CD14-positive monocyte (primary cell): ENCODE results near the gene CPED1. TPM values are rescaled to one million over a fixed set of nuclear protein-coding genes. Genes with fewer than 3 reads are reported as not detected.

ENCODE experiments used
- DNase-seq, 3 donors: peaks; one replicate each; pipeline ENCODE4 v3.0.0-alpha.2; 2011 to 2022
- H2AFZ ChIP-seq: 2 replicates; pipeline ENCODE4 v1.6.0; 2012; ENCODE audit warnings: mild to moderate bottlenecking, low read depth, low read length, inconsistent platforms; ENCODE audit not compliant: insufficient read depth, poor library complexity, severe bottlenecking
- H3K27ac ChIP-seq, 2 donors: 1 replicate in 1 of 2; 2 replicates in 1 of 2; pipeline ENCODE4 v1.5.1; 2012 to 2013; ENCODE audit warnings: low read length in 2 of 2, control low read depth in 1 of 2, inconsistent platforms in 1 of 2, low read depth in 1 of 2, mild to moderate bottlenecking in 1 of 2
- H3K27me3 ChIP-seq, 2 donors: one replicate each; pipeline versions ENCODE4 v1.6.0 to v1.6.1; 2011 to 2013; ENCODE audit warnings: low read length in 2 of 2; ENCODE audit not compliant: control insufficient read depth in 2 of 2, insufficient read depth in 2 of 2
- H3K36me3 ChIP-seq, 2 donors: replicated peaks in 1 of 2; 1 replicate in 1 of 2; 2 replicates in 1 of 2; pipeline versions ENCODE4 v1.5.1 to v1.6.1; 2012 to 2013; ENCODE audit warnings: low read length in 2 of 2, control low read depth in 1 of 2, inconsistent platforms in 1 of 2, mild to moderate bottlenecking in 1 of 2; ENCODE audit not compliant: insufficient read depth in 2 of 2, control insufficient read depth in 1 of 2
- H3K4me1 ChIP-seq, 2 donors: 1 replicate in 1 of 2; 2 replicates in 1 of 2; pipeline versions ENCODE4 v1.5.1 to v1.6.1; 2012 to 2013; ENCODE audit warnings: low read length in 2 of 2, control low read depth in 1 of 2, inconsistent platforms in 1 of 2, mild to moderate bottlenecking in 1 of 2, moderate library complexity in 1 of 2; ENCODE audit not compliant: insufficient read depth in 2 of 2, control insufficient read depth in 1 of 2
- H3K4me2 ChIP-seq: replicated peaks from 2 replicates; pipeline ENCODE3; 2012; ENCODE audit warnings: low read length, moderate library complexity, mild to moderate bottlenecking; ENCODE audit not compliant: poor library complexity, severe bottlenecking; ENCODE audit errors: extremely low read depth
- H3K4me3 ChIP-seq, 3 experiments: fragments of 200-600 bp in 1 of 3; sonication (generic) in 1 of 3; replicated peaks in 1 of 3; 1 replicate in 2 of 3; 2 replicates in 1 of 3; pipeline ENCODE4 v1.5.1; 2011 to 2013; ENCODE audit warnings: low read length in 3 of 3, mild to moderate bottlenecking in 3 of 3, control low read depth in 2 of 3, low read depth in 2 of 3, inconsistent platforms in 1 of 3, moderate library complexity in 1 of 3
- H3K79me2 ChIP-seq: 2 replicates; pipeline ENCODE4 v1.6.0; 2012; ENCODE audit warnings: mild to moderate bottlenecking, control low read depth, inconsistent platforms, low read length, moderate library complexity; ENCODE audit not compliant: insufficient read depth
- H3K9ac ChIP-seq: 2 replicates; pipeline ENCODE4 v1.6.0; 2017; ENCODE audit warnings: low read length, mild to moderate bottlenecking; ENCODE audit not compliant: insufficient read depth, poor library complexity, severe bottlenecking
- H3K9me3 ChIP-seq, 2 donors: replicated peaks in 1 of 2; 1 replicate in 1 of 2; 2 replicates in 1 of 2; pipeline versions ENCODE4 v1.5.1 to v1.6.1; 2012 to 2013; ENCODE audit warnings: low read length in 2 of 2, control low read depth in 1 of 2; ENCODE audit not compliant: control insufficient read depth in 1 of 2, insufficient read depth in 1 of 2
- H4K20me1 ChIP-seq: 2 replicates; pipeline ENCODE4 v1.6.0; 2012; ENCODE audit warnings: mild to moderate bottlenecking, low read length, control low read depth, moderate library complexity; ENCODE audit not compliant: insufficient read depth
- H3K27ac Mint-ChIP-seq, 7 donors: one replicate each; pipeline ENCODE4 v1.8.0; 2020; ENCODE audit warnings: mild to moderate bottlenecking in 7 of 7, mixed read lengths in 7 of 7, moderate library complexity in 6 of 7, inconsistent platforms in 2 of 7
- H3K27me3 Mint-ChIP-seq, 3 donors: one replicate each; pipeline ENCODE4 v1.8.0; 2021 to 2022; ENCODE audit warnings: low read depth in 3 of 3, mild to moderate bottlenecking in 3 of 3, mixed read lengths in 3 of 3, moderate library complexity in 3 of 3, inconsistent platforms in 1 of 3
- H3K36me3 Mint-ChIP-seq, 2 donors: one replicate each; pipeline ENCODE4 v1.8.0; 2020; ENCODE audit warnings: mixed read lengths in 2 of 2, inconsistent platforms in 1 of 2, mild to moderate bottlenecking in 1 of 2
- H3K4me1 Mint-ChIP-seq: one replicate; pipeline ENCODE4 v1.8.0; 2020; ENCODE audit warnings: mild to moderate bottlenecking, mixed read lengths
- H3K4me3 Mint-ChIP-seq, 2 donors: one replicate each; pipeline ENCODE4 v1.8.0; 2020; ENCODE audit warnings: mild to moderate bottlenecking in 2 of 2, mixed read lengths in 2 of 2, moderate library complexity in 1 of 2
- H3K9me3 Mint-ChIP-seq, 7 donors: one replicate each; pipeline ENCODE4 v1.8.0; 2020 to 2022; ENCODE audit warnings: mixed read lengths in 7 of 7, mild to moderate bottlenecking in 6 of 7, moderate library complexity in 6 of 7, inconsistent platforms in 2 of 7
- CTCF ChIP-seq: fragments of 200-600 bp; IDR thresholded peaks from one replicate; pipeline ENCODE4 v1.8.0; 2022; ENCODE audit warnings: antibody characterized with exemption, mild to moderate bottlenecking
- WGBS: methylation state at CpG from one replicate; pipeline ENCODE4 v1.1.5; 2013; ENCODE audit warnings: missing lambda C conversion rate; ENCODE audit not compliant: insufficient coverage; 5-methylcytosine and 5-hydroxymethylcytosine counted together
- intact Hi-C, 2 donors: fragments of 100-400 bp; cut with micrococcal nuclease; formaldehyde crosslinking; loops; one replicate each; pipeline versions ENCODE4 v1.15.0 to v1.15.1; 2023
- polyA plus RNA-seq, 3 donors: library from polyadenylated mRNA; depleted of rRNA in 1 of 3; unstranded in 2 of 3; stranded (reverse) in 1 of 3; fragments of 300-500 nt in 2 of 3; fragments of >200 nt in 1 of 3; fragmentation: Illumina TruSeq in 2 of 3; gene quantifications; 1 replicate in 2 of 3; 2 replicates in 1 of 3; pipeline ENCODE4 v1.2.3, GENCODE V29; 2012 to 2021

The CPED1 gene
- polyA plus RNA-seq, 3 donors = 9.8 to 30.0 (median 20.4) TPM

DNA sequence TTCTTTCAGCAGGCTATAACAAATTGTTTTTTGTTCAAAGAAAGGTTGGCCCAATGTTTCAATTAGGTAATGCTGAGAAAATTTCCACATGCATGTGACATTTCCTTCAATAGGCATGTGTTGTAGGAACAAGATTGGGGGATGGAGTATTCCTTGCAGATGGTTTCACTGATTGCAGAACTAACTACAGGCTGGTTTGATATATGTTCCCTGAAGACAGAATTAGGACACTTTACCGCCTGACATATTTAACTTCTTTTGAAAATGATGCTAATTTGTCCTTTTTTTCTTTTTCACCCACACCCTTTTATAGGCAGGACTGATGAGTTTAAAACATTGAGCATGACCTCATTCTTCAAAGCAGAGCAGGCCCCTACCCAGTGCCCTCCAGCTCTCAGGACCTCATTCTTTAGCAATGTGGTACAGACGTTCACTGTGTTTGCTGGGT is 163.3 kb downstream of the CPED1 start:
- intact Hi-C loops = no loop called here
- Histone ChIP-seq H3K36me3 (no peaks in the 10 kb centered on the region), H3K27ac (no peak overlapping the region), H3K9ac (no peak overlapping the region), H3K9me3 (no peaks in the 10 kb centered on the region), H2AFZ (no peak overlapping the region), H3K4me2 (no peak overlapping the region), H4K20me1 (no peaks in the 10 kb centered on the region), H3K79me2 (no peaks in the 10 kb centered on the region), H3K27me3 (no peaks in the 10 kb centered on the region), H3K4me1 (no peaks in the 10 kb centered on the region), H3K4me3 (no peak overlapping the region)
- TF ChIP-seq CTCF = no peak
- H3K27me3 Mint-ChIP-seq = no peaks in the 10 kb centered on the region
- no peak overlapping the region for H3K4me3 Mint-ChIP-seq
- DNase-seq = no peak
- WGBS = no CpG with 5 or more reads among the region's 2 CpGs
- no peak overlapping the region for H3K27ac Mint-ChIP-seq
- H3K36me3 Mint-ChIP-seq = no peaks in the 10 kb centered on the region
- H3K9me3 Mint-ChIP-seq = no peaks in the 10 kb centered on the region
- no peaks in the 10 kb centered on the region for H3K4me1 Mint-ChIP-seq

- no peak overlapping the region for H3K4me3 ChIP-seq
- no peak overlapping the region for H2AFZ ChIP-seq
- H3K27ac ChIP-seq = no peak overlapping the region
- no peaks in the 10 kb centered on the region for H3K9me3 ChIP-seq
- H3K27ac Mint-ChIP-seq = no peak overlapping the region
- no peaks in the 10 kb centered on the region for H3K4me1 ChIP-seq
- H3K27me3 Mint-ChIP-seq = no peaks in the 10 kb centered on the region
- no peaks in the 10 kb centered on the region for H4K20me1 ChIP-seq
- no peaks in the 10 kb centered on the region for H3K36me3 Mint-ChIP-seq
- no peaks in the 10 kb centered on the region for H3K9me3 Mint-ChIP-seq
- intact Hi-C loops = no loop called here
- no peaks in the 10 kb centered on the region for H3K27me3 ChIP-seq
- H3K4me3 Mint-ChIP-seq = no peak overlapping the region
- no peaks in the 10 kb centered on the region for H3K36me3 ChIP-seq
- no peak for DNase-seq
- H3K79me2 ChIP-seq = no peaks in the 10 kb centered on the region
- no CpG with 5 or more reads among the region's 1 CpG for WGBS
- H3K4me1 Mint-ChIP-seq = no peaks in the 10 kb centered on the region
- H3K4me2 ChIP-seq = no peak overlapping the region
- no peak for TF ChIP-seq CTCF
- H3K9ac ChIP-seq = no peak overlapping the region
These were observed 164.9 kb downstream of the CPED1 start for GRCh38 chr7:121153411-121153810.
